GM18519 (cell line): ENCODE results near the gene SNAPC2.
"Not testable (repeated sequence)": the region's sequence is repeated elsewhere in the genome, so short reads cannot be mapped to it uniquely, and the experiment has no call there.

Experiments
- ATAC-seq: cut with Tn5 transposase; IDR thresholded peaks from one replicate; pipeline ENCODE4 v1.9.1; 2021; ENCODE audit warnings: mild to moderate bottlenecking, moderate library complexity; ENCODE audit not compliant: unreplicated experiment, low FRiP score

SNAPC2 gene

GRCh38 chr19:7931221-7932061, 11.3 kb downstream of the SNAPC2 start:
- ATAC-seq, result no peak

GRCh38 chr19:7932276-7932929, 12.3 kb downstream of the SNAPC2 start:
- no peak for ATAC-seq

- no peak for ATAC-seq
Observed at GRCh38 chr19:7932930-7933300, 12.8 kb downstream of the SNAPC2 start.

- no peak for ATAC-seq
Observed at GRCh38 chr19:7933411-7933810, 13.3 kb downstream of the SNAPC2 start.

- ATAC-seq, result no peak
Observed at GRCh38 chr19:7933828-7934725, 13.9 kb downstream of the SNAPC2 start.

- ATAC-seq, result no peak
Observed at GRCh38 chr19:7934766-7935165, 14.6 kb downstream of the SNAPC2 start.

- no peak for ATAC-seq
Observed at GRCh38 chr19:7940841-7941240, 20.7 kb downstream of the SNAPC2 start.

GRCh38 chr19:7941895-7942596, 21.9 kb downstream of the SNAPC2 start:
- ATAC-seq, result no peak

GRCh38 chr19:7942981-7943443, 22.9 kb downstream of the SNAPC2 start:
- ATAC-seq, result no peak

GRCh38 chr19:7943444-7944176, 23.5 kb downstream of the SNAPC2 start, which contains the start of gene TIMM44:
Gene TIMM44, minus strand, starts transcription at chr19:7943666. Its CDS starts 15 bp downstream, at chr19:7943651.
- ATAC-seq, result peak; percentile 92

- ATAC-seq, result peak; percentile 25
Observed at GRCh38 chr19:7944177-7944761, 24.1 kb downstream of the SNAPC2 start.

GRCh38 chr19:7947939-7948338, 27.8 kb downstream of the SNAPC2 start:
- ATAC-seq, result no peak

GRCh38 chr19:7953060-7953459, 32.9 kb downstream of the SNAPC2 start:
- no peak for ATAC-seq

- ATAC-seq, result no peak
Observed at GRCh38 chr19:7953576-7953975, 33.4 kb downstream of the SNAPC2 start.

GRCh38 chr19:7955696-7956095, 35.6 kb downstream of the SNAPC2 start:
- ATAC-seq, result no peak

- no peak for ATAC-seq
Observed at GRCh38 chr19:7959211-7959610, 39.1 kb downstream of the SNAPC2 start.

- ATAC-seq, result not testable (repeated sequence)
Observed at GRCh38 chr19:7961082-7961481, 40.9 kb downstream of the SNAPC2 start.

- ATAC-seq, result no peak
Observed at GRCh38 chr19:7961920-7962626, 41.9 kb downstream of the SNAPC2 start.
